B cell (primary cell): Measurements from ENCODE around the gene CCDC34.

Experiments used
- EZH2 ChIP-seq: IDR thresholded peaks from 2 replicates; pipeline ENCODE4 v1.6.1; 2012; ENCODE audit warnings: borderline replicate concordance, low read depth, mild to moderate bottlenecking, moderate library complexity, low read length; ENCODE audit not compliant: insufficient read depth, poor library complexity, severe bottlenecking
- TF ChIP-seq, protein P1 (sequence below): fragments of 200-600 bp; IDR thresholded peaks from one replicate; pipeline ENCODE4 v1.8.0; 2022; ENCODE audit warnings: antibody characterized with exemption, mild to moderate bottlenecking

DNA sequence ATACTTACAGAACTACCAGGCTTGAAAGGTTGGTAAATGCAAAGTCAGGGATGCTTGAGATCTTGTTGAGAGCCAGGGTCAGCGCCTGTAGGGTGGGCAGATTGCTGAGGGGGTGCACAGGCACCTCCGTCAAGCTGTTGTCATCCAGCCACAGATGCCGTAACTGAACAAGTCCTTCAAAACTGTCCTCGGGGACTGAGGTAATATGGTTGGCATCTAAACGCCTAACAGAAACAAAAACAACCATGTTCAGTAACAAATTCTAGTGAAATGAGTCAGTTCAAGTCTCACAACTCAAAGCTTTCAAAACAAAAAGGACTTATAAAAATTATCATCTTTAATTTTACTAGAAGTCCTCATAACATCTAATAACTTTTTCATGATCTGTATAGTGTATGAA is 22.2 kb upstream of the CCDC34 start:
- TF ChIP-seq, protein P1, sequence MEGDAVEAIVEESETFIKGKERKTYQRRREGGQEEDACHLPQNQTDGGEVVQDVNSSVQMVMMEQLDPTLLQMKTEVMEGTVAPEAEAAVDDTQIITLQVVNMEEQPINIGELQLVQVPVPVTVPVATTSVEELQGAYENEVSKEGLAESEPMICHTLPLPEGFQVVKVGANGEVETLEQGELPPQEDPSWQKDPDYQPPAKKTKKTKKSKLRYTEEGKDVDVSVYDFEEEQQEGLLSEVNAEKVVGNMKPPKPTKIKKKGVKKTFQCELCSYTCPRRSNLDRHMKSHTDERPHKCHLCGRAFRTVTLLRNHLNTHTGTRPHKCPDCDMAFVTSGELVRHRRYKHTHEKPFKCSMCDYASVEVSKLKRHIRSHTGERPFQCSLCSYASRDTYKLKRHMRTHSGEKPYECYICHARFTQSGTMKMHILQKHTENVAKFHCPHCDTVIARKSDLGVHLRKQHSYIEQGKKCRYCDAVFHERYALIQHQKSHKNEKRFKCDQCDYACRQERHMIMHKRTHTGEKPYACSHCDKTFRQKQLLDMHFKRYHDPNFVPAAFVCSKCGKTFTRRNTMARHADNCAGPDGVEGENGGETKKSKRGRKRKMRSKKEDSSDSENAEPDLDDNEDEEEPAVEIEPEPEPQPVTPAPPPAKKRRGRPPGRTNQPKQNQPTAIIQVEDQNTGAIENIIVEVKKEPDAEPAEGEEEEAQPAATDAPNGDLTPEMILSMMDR = no peak
- no peak for TF ChIP-seq EZH2
